Esophagus muscularis mucosa (tissue), 4 donors: Measurements from ENCODE around the gene GTF2A2.

Source experiments
- CTCF ChIP-seq, 3 experiments: fragments of 200-600 bp in 2 of 3; fragments of 450-650 bp in 1 of 3; sonication (generic) in 2 of 3; IDR thresholded peaks; one replicate each; pipeline ENCODE4 v1.5.1; 2017 to 2019; ENCODE audit warnings: antibody characterized with exemption in 3 of 3, mild to moderate bottlenecking in 2 of 3, moderate library complexity in 1 of 3
- EP300 ChIP-seq: sonication (generic); formaldehyde crosslinking; IDR thresholded peaks from one replicate; pipeline ENCODE4 v1.6.1; 2017; ENCODE audit warnings: antibody characterized with exemption
- POLR2A ChIP-seq: fragments of 450-650 bp; IDR thresholded peaks from one replicate; pipeline ENCODE4 v1.6.1; 2017; ENCODE audit warnings: antibody characterized with exemption, moderate library complexity, mild to moderate bottlenecking, low read depth
- POLR2AphosphoS5 ChIP-seq, 2 donors: sonication (generic); formaldehyde crosslinking; IDR thresholded peaks; one replicate each; pipeline ENCODE4 v1.6.1; 2017; ENCODE audit warnings: antibody characterized with exemption in 2 of 2

- TF ChIP-seq CTCF (IDR thresholded peaks at IDR 0.05) = no peak
- TF ChIP-seq EP300 = no peak
- no peak for TF ChIP-seq POLR2AphosphoS5 (IDR thresholded peaks at IDR 0.05)
- no peak for TF ChIP-seq POLR2A
Observed at GRCh38 chr15:59609730-59610712, 47.3 kb downstream of the GTF2A2 start.
